Activated naive CD4-positive, alpha-beta T cell treated with Interleukin-2 at 50 U/mL for 16 hours (primary cell): ENCODE results near the gene ERICH6.

Experiments
- DNase-seq: peaks from one replicate; pipeline ENCODE4 v3.0.0-alpha.2; 2020

ERICH6 gene

GRCh38 chr3:150703756-150704344 is at the start of gene ERICH6:
Gene ERICH6, minus strand, starts transcription at chr3:150703920. Its CDS starts 22 bp downstream, at chr3:150703898.
- peak; percentile 82 for DNase-seq

DNA sequence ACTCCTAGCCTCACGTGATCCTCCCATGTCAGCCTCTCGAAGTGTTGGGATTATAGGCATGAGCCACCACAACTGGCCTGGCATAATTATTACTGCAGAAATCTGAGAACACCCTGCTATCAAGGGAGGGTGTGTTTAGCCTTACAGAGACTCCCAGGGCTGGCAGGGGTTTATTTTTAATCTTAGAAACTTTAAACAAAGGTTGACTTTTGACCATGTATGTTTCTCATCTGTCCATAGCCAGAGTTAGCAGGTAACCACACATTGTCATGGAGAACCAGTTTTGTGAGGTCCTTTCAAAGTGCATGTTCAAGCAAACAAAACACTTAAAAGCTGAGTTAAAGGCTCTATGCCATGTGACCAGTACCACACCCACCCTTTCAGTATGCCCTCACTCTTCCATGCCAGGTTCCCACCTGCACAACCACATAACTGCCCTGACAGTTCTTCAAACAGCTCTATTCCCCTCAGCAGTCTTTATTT is 48.1 kb upstream of the ERICH6 start:
- no peak for DNase-seq

DNA sequence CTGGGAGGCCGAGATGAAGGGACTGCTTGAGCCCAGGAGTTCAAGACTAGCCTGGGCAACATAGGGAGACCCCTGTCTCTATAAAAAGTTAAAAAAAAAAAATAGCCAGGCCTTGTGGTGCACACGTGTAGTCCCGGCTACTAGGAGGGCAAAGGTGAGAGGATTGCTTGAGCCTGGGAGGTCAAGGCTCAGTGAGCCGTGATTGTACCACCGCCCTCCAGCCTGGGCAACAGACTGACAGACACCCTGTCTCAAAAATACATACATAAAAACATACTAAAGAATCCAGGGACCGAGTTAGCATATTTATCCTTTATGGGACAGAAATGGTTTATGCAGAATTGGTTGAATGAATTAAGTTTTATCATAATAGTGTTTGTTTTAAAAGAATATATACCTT is 45.5 kb upstream of the ERICH6 start:
- no peak for DNase-seq

DNA sequence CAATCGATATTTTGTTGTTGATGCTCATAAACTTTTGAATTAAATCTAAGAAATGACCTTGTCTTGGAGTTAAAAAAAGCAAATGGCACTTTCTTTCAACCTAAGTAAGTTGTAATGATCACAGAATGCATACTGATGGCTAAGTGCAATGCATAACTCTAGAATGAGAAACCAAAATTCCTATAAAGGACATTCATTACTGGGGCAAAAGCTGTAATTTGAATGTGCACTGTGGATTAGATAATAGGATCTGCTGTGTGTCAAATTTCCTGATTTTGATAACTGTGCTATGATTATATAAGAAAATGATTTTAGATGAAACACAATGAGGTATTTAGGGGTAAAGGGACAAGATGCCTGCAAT is 44.9 kb upstream of the ERICH6 start:
- no peak for DNase-seq

- DNase-seq, result no peak
These were observed 44.4 kb upstream of the ERICH6 start for GRCh38 chr3:150747886-150748683.

GRCh38 chr3:150746791-150747590 is 43.3 kb upstream of the ERICH6 start:
- DNase-seq, result no peak

DNA sequence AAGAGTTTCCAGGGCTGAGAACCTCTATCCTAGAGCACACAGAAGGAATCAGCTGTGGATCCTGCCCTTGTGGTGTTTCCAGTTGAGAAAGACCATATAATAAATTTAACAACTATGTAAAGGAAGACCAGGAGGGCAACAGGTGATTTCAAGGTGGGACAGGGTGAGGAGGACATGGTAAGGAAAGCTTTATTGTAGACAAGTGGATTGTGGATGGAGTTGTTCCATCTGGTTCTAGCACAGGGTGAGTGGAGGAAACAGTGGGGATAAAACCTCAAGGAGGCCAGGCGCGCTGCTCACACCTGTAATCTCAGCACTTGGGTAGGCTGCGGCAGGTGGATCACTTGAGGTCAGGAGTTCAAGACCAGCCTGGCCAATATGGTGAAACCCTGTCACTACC is 42.1 kb upstream of the ERICH6 start:
- no peak for DNase-seq

DNA sequence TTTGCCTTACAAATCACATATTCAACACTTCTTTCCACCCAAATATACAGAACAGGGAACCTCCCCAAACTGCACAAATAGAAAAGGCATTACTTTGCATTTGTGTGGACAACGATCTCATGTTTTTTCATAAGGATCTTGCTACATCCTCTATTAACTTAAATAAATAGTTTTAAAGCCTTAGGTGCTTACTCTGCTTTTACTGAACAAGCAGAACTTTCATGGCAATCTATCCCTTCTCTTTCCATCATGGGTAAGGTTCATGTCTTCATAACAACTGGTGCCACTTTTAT is 41.1 kb upstream of the ERICH6 start:
- no peak for DNase-seq

DNA sequence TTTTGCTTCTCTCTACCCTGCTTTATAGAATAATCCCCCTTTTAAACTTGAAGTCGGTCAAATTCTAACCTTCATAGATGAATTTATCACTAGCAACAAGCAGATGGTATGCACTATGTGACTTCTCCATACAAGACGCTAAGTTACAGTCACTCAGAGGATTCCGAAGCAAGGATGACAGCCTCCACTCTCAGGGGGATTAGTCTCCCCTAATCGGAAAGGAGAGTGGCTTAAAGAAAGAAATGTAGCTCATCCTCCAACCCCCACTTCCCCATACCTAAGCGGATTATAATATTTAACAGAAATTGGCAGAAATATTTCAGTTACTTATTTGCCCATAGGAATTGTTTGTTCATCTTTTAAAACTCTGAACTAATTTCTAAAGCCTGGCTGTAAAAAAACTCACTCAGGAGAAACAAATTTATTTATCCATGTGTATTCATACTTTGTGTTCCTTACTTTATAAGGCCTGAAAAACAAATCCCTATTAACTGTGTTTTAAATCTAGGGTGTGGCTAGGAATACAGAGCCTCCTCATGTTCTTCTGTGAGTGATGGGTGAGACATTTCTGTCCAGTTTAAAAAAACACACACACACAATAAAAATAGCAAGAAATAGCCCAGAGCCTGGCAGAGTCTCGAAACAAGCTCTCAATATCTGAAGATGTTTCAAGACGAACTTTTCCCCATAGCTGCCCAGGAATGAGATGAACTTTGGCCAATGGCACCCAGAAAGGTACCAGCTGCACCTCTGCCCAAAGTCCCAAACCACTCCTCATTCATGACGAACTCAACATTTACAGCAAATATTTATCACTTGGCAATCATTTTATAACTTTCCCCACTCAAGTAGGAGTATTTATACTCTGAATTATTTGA is 40.6 kb upstream of the ERICH6 start:
- no peak for DNase-seq

- DNase-seq, result no peak
These were observed 39.8 kb upstream of the ERICH6 start for GRCh38 chr3:150743508-150743907.

GRCh38 chr3:150742679-150743078 is 39.0 kb upstream of the ERICH6 start:
- DNase-seq, result no peak

GRCh38 chr3:150742141-150742523 is 38.4 kb upstream of the ERICH6 start:
- DNase-seq, result no peak

DNA sequence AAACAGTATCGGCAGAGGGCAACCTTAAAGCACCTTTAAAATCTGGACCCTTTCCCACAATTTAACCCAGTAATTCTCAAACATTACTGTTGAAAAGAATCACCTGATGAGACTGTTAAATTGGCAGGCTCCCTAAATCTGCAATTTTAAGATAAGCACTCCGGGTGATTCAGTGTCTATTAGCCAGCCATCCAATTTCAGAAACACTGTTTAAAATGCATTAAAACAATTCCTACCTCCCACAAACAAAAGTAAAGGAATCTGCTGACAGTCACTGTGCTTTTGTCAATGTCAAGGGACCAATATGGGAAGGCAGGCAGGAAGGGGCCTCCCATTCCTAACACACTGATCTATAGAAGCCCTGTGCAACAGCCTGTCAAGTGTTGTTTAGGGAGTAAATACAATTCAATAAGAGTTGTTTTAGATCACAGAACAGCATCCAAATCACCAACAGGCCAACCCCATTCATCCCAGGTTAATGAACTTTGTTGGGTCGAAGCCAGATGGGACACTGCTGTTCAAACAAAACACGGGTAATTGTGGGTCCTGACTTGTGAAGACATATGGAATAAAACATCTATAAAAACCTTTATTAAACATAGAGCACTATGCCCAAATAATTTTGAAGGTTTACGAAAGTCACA is 37.9 kb upstream of the ERICH6 start:
- no peak for DNase-seq

DNA sequence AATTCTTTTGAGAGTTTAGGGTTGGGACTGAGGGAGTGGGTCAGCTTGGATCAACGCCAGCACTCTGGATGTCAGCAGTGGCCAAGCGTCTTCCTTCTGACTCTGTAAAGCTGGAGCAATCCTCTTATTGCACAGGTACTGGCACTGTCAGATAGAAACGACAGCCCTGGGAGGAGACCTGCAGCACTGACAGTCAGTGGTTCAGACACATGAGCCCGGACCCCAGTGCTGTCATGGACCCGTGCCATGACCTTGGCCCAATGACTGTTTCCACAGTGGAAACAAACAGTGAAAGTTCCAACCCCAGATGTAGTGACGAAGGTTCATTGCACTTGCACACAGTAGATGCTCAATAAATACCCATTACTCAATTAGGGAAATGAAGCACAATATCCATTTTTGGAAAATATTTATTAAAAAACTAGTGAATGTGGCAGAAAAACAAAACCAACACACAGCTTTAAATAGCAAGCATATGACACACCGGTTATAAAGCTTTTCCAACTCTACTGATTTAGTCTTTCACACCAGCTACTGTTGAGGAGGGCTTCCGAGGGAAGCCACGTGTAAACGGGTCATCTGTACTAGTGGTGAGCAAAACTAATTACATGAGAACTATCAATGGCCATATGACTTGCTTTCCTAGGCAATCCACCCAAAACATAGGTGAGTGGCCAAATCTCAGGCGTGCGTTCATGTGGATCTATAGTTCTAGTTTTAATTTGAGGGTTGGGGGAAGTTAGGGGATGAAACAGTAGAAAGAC is 37.2 kb upstream of the ERICH6 start:
- DNase-seq, result peak; percentile 30

- DNase-seq, result no peak
These were observed 36.3 kb upstream of the ERICH6 start for GRCh38 chr3:150739877-150740645.

DNA sequence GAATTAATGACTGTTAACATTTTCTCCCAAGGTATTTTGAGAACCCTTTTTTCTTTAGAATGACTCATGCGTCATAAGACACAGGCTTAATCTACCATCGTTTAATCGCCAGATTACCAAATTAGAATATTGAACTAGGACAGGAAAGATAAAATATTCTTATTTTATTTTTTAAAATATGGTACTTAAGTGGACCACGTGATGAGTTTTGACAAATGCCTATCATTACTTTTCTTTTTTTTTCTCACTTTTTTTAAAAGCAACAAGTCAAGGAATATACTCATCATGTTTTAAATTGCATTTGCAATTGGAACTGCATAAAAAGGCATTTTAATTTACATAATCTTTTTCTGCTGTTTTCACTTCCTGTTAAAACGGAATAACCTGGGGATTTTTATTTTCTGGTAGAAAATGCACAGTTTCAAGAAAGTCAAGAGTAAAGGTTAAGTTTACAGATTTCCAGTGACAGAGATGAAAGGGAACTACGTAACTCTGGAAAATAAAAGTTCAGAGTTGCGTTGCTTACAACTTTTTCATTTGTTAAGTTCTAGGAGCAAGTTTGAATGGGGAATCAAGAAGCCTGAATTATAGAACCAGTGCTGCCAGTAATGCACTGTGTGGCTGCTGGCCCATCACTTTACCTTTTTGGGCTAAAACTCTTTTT is 35.6 kb upstream of the ERICH6 start:
- DNase-seq, result no peak

DNA sequence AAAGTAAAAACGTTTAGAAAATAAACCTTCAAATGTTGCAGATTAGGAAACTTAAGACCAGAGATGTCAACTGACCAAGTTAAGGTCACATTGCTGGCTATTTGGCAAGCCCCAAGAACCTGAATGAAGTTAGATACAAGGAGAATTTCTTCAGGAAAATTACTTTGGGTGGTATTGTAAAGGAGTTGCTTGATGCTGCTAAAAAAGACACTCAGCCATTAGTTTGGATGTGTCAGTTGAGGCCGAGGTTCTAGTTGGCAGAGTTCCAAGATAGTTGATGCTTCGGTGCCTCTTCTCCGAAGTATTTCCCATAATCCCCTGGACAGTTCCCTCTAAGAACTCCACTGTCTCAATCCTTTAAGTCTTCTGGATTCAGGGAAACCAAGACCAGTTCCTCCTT is 35.0 kb upstream of the ERICH6 start:
- DNase-seq, result no peak

- peak; percentile 59 for DNase-seq
These were observed 34.4 kb upstream of the ERICH6 start for GRCh38 chr3:150737874-150738679.
